ENCODE results near the gene MIOX. TPM values are rescaled to one million over a fixed set of nuclear protein-coding genes. Genes with fewer than 3 reads are reported as not detected.

MIOX gene
- total and polyA plus RNA-seq, 9 of the 15 experiments (the other 6 are each of a cell fraction or from before 2014, with no cell fraction given) = 0.08 TPM; not detected in 8

DNA sequence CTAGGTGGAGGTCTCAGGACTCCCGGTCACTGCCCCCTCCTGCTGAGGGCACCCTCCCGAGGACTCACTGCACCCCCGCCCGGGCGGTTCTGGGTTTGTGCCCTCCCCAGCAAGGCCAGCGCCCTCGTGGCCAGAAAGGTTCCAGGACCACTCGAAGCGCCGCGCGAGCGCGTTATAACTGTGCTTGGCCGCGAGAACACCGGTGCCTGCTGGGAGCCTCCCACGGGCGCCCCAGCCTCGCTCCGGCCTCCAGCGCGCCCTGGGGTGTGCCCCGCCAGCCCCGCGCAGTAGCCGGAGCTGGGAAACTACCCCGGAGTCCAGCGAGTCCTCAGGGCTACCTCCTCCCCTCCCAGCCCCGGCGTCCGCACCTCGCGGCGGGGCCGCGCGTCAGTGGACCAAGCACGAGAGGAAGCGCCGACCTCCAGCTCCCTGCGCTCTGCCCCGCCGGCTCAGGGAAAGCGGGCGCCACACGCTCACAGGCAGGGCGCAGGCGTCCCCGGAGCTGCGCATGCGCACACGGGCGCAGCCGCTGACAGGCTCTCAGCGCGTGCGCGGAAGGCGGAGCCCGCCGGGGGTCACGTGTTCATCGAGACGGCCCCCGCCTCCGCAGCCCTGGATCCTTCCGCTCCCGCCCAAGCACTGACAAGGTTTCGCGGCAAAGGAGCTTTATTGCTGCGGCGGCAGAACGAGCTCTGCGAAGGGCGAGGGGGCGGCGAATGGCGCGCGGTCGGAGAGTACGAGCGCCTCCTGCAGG lies 38.6 kb downstream of the MIOX start, which contains the start of gene SCO2 (continued):
- TF ChIP-seq, protein P1, sequence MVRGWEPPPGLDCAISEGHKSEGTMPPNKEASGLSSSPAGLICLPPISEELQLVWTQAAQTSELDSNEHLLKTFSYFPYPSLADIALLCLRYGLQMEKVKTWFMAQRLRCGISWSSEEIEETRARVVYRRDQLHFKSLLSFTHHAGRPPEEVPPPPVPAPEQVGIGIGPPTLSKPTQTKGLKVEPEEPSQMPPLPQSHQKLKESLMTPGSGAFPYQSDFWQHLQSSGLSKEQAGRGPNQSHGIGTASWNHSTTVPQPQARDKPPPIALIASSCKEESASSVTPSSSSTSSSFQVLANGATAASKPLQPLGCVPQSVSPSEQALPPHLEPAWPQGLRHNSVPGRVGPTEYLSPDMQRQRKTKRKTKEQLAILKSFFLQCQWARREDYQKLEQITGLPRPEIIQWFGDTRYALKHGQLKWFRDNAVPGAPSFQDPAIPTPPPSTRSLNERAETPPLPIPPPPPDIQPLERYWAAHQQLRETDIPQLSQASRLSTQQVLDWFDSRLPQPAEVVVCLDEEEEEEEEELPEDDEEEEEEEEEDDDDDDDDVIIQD (CRISPR knock-in tag; IDR thresholded peaks at IDR 0.05) = no peak
- TF ChIP-seq CSDE1 (IDR thresholded peaks at IDR 0.05) = no peak
- TF ChIP-seq HIVEP1 (CRISPR knock-in tag; IDR thresholded peaks at IDR 0.05) = no peak
- no peak for TF ChIP-seq ELF2 (CRISPR knock-in tag; IDR thresholded peaks at IDR 0.05)
- TF ChIP-seq MED1 (CRISPR knock-in tag; IDR thresholded peaks at IDR 0.05; ENCODE audit: borderline replicate concordance) = no peak
- no peak for TF ChIP-seq ZNF165 (CRISPR knock-in tag; IDR thresholded peaks at IDR 0.05; ENCODE audit: borderline replicate concordance)
- TF ChIP-seq, protein P2, sequence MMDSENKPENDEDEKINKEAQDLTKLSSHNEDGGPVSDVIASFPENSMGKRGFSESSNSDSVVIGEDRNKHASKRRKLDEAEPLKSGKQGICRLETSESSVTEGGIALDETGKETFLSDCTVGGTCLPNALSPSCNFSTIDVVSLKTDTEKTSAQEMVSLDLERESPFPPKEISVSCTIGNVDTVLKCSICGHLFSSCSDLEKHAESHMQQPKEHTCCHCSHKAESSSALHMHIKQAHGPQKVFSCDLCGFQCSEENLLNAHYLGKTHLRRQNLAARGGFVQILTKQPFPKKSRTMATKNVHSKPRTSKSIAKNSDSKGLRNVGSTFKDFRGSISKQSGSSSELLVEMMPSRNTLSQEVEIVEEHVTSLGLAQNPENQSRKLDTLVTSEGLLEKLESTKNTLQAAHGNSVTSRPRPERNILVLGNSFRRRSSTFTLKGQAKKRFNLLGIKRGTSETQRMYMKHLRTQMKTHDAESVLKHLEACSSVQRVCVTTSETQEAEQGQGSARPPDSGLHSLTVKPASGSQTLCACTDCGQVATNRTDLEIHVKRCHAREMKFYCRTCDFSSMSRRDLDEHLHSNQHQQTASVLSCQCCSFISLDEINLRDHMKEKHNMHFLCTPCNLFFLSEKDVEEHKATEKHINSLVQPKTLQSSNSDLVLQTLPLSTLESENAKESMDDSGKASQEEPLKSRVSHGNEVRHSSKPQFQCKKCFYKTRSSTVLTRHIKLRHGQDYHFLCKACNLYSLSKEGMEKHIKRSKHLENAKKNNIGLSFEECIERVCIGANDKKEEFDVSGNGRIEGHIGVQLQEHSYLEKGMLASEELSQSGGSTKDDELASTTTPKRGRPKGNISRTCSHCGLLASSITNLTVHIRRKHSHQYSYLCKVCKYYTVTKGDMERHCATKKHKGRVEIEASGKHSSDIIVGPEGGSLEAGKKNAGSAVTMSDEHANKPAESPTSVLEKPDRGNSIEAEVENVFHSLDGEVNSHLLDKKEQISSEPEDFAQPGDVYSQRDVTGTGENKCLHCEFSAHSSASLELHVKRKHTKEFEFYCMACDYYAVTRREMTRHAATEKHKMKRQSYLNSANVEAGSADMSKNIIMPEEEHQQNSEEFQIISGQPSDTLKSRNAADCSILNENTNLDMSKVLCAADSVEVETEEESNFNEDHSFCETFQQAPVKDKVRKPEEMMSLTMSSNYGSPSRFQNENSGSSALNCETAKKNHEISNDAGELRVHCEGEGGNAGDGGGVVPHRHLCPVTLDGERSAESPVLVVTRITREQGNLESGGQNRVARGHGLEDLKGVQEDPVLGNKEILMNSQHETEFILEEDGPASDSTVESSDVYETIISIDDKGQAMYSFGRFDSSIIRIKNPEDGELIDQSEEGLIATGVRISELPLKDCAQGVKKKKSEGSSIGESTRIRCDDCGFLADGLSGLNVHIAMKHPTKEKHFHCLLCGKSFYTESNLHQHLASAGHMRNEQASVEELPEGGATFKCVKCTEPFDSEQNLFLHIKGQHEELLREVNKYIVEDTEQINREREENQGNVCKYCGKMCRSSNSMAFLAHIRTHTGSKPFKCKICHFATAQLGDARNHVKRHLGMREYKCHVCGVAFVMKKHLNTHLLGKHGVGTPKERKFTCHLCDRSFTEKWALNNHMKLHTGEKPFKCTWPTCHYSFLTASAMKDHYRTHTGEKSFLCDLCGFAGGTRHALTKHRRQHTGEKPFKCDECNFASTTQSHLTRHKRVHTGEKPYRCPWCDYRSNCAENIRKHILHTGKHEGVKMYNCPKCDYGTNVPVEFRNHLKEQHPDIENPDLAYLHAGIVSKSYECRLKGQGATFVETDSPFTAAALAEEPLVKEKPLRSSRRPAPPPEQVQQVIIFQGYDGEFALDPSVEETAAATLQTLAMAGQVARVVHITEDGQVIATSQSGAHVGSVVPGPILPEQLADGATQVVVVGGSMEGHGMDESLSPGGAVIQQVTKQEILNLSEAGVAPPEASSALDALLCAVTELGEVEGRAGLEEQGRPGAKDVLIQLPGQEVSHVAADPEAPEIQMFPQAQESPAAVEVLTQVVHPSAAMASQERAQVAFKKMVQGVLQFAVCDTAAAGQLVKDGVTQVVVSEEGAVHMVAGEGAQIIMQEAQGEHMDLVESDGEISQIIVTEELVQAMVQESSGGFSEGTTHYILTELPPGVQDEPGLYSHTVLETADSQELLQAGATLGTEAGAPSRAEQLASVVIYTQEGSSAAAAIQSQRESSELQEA (IDR thresholded peaks at IDR 0.05; ENCODE audit: low read depth) = no peak
- no peak for TF ChIP-seq ETS2 (tag; IDR thresholded peaks at IDR 0.05; ENCODE audit: borderline replicate concordance, poor library complexity, severe bottlenecking)
- no peak for TF ChIP-seq ZNF764 (CRISPR knock-in tag; IDR thresholded peaks at IDR 0.05; ENCODE audit: low read depth)
- TF ChIP-seq, protein P3, sequence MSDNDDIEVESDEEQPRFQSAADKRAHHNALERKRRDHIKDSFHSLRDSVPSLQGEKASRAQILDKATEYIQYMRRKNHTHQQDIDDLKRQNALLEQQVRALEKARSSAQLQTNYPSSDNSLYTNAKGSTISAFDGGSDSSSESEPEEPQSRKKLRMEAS (CRISPR knock-in tag; IDR thresholded peaks at IDR 0.05) = peak; percentile 85
- TF ChIP-seq, protein P4, sequence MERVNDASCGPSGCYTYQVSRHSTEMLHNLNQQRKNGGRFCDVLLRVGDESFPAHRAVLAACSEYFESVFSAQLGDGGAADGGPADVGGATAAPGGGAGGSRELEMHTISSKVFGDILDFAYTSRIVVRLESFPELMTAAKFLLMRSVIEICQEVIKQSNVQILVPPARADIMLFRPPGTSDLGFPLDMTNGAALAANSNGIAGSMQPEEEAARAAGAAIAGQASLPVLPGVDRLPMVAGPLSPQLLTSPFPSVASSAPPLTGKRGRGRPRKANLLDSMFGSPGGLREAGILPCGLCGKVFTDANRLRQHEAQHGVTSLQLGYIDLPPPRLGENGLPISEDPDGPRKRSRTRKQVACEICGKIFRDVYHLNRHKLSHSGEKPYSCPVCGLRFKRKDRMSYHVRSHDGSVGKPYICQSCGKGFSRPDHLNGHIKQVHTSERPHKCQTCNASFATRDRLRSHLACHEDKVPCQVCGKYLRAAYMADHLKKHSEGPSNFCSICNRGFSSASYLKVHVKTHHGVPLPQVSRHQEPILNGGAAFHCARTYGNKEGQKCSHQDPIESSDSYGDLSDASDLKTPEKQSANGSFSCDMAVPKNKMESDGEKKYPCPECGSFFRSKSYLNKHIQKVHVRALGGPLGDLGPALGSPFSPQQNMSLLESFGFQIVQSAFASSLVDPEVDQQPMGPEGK (CRISPR knock-in tag; IDR thresholded peaks at IDR 0.05; ENCODE audit: borderline replicate concordance) = no peak
- TF ChIP-seq, protein P5, sequence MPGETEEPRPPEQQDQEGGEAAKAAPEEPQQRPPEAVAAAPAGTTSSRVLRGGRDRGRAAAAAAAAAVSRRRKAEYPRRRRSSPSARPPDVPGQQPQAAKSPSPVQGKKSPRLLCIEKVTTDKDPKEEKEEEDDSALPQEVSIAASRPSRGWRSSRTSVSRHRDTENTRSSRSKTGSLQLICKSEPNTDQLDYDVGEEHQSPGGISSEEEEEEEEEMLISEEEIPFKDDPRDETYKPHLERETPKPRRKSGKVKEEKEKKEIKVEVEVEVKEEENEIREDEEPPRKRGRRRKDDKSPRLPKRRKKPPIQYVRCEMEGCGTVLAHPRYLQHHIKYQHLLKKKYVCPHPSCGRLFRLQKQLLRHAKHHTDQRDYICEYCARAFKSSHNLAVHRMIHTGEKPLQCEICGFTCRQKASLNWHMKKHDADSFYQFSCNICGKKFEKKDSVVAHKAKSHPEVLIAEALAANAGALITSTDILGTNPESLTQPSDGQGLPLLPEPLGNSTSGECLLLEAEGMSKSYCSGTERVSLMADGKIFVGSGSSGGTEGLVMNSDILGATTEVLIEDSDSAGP (CRISPR knock-in tag; IDR thresholded peaks at IDR 0.05) = no peak
